GM18873 (cell line): ENCODE measurements around the gene ZNF366.

Source experiments
- ATAC-seq: cut with Tn5 transposase; IDR thresholded peaks from one replicate; pipeline ENCODE4 v1.9.1; 2021; ENCODE audit warnings: mild to moderate bottlenecking, moderate library complexity, moderate number of reproducible peaks; ENCODE audit not compliant: unreplicated experiment, low FRiP score

The ZNF366 gene, protein sequence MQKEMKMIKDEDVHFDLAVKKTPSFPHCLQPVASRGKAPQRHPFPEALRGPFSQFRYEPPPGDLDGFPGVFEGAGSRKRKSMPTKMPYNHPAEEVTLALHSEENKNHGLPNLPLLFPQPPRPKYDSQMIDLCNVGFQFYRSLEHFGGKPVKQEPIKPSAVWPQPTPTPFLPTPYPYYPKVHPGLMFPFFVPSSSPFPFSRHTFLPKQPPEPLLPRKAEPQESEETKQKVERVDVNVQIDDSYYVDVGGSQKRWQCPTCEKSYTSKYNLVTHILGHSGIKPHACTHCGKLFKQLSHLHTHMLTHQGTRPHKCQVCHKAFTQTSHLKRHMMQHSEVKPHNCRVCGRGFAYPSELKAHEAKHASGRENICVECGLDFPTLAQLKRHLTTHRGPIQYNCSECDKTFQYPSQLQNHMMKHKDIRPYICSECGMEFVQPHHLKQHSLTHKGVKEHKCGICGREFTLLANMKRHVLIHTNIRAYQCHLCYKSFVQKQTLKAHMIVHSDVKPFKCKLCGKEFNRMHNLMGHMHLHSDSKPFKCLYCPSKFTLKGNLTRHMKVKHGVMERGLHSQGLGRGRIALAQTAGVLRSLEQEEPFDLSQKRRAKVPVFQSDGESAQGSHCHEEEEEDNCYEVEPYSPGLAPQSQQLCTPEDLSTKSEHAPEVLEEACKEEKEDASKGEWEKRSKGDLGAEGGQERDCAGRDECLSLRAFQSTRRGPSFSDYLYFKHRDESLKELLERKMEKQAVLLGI

DNA sequence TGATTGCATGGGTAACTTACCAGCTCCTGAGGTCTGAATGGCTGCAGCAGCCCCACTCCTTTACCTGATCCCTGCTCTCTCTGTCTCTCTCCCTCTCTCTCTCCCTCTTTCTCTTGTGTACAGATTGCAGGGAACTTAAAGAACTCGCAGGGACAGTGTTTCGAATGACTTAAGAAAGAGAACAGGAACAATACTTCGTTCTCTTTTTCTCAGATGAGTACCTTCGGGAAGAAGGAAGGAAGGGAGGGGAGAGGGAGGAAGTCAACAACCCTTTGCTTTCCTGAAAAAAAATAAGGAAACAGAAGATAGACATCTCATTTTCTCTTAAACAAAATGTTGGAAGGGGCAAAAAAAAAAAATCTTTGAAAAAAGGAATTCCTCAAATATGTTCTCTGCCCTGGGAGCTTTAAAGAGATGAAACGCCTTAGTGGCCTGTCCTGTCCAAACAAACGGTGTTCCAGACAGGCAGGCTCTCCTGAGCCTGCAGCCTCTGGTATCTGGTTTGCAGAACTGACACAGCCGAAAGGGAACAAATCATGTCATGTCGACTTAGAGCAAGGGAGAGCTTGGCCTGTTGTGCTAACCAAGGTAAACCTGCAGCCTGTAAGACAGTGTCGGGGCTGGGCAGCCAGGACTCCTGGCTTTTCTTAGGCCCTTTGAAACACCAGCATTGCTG lies at the start of gene ZNF366:
Gene ZNF366 (minus strand): TSS at position 180 of the 676 bp plus-strand sequence. CDS start 45,914 bp downstream, outside the sequence.
- no peak for ATAC-seq

DNA sequence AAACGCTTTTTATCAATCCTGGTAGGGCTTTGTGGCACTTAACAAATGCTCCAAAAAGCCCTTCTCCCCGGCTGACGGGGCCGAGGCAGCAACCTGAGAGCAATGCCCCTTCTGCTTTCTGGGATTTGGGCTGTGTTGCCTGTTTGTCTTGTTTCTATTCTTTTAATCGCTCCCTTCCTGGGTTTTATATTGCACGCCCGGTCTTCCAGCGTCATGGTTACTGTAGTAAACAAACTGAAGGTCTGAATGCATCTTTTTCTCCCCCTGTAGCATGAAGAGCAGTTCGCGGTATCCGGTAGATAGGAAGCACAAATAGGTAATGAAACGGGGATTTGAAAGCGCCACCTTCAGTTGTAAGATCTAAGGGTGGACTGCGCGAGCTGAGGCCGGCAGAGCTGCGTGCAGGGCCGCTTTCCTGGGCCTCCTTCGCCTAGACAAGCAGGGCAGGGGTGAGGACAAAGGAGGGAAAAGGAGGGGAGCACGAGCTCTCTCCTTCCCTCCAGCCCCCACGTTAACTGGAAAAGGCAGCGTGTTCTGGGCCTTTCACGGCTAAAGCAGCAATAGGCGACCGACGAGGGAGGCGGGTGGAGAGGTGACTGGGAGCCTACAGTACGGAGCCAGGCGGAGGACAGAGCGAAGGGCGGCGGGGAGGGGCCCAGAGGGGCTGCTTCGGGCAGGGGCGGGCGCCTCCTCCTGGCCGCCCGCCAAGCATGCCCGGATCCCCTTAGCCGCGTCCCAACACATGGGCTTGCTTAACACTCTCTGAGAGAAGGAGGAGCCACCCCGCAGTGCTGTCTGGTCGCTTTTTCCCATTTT lies 49.3 kb upstream of the ZNF366 start:
- ATAC-seq, result peak; percentile 64

DNA sequence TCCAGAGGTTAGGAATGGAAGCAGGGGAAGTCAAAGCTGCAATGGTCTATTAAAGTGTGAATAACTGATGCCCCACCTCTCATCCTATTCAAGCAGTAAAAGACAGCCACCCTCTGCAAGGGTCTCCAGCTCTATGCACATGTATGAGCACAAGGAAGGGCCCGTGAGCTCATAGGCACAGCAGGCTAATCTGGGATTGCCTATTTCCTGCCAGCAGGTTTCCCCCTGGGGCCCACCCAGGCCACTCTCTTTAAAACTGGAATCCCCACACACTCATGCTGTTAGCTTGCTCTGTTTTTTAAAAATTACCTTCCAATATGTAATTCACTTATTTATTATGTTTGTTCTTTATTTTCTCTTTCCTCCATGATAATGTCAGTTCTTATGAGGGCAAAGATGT lies 48.7 kb upstream of the ZNF366 start:
- no peak for ATAC-seq

DNA sequence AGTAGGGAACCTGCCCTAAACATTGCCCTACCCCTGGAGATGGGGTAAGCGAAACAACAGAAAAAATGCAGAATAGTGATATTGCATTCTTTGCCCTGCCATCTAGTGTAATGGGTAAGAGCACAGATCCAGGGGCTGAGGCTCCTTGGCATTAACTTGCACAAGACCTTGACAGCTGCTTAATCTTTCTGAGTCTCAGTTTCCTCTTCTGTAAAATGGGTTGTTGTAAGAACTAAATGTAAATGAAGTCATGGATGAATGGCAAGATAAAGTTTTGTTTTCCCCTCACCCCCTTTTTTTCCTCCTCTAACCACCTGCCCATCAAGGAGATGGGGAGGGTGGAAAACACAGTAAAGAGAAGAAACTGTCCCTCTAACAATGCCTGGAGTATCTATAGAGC lies 47.7 kb upstream of the ZNF366 start:
- no peak for ATAC-seq

DNA sequence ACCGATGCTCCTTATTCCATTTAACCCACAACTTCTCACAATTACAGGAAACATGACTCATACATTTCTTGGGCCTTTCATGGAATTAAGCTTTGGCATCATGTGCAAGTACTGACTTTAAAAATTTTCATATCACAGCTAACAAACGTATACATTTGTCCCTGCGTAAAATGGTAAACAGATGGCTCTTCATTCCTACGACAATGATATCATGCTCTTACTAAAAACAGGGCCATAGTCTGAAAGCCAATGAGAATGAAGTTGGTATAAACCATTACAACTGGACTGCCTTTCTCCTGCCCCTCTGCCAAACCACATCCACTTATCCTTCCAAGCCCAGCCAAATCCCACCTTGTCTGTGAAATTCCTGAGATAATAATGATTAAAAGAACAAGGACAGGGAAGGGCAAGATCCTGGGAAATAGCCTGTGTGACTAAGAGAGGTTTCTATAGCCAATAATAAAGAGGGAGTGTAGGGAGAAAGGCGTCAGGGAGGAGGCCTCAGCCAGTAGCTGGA lies 44.9 kb upstream of the ZNF366 start:
- no peak for ATAC-seq

DNA sequence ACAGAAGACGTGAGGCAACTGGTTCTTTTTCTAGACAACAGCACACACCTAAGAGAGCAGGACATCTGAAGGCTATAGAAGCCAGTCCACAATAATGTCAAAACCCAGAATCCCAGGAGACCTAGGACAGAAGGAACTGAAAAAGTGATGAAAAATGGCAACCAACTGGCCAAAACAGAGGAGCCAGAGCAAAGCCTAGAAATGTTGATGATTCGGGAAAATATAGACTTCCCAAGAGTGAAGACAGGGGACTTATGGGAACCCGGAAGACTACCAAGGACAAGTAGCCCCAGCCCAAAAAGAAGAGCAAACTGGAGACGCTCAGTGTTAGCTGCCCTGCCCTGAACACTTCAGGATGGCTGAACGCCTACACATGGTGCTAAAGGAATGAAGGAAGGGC lies 43.4 kb upstream of the ZNF366 start:
- no peak for ATAC-seq

DNA sequence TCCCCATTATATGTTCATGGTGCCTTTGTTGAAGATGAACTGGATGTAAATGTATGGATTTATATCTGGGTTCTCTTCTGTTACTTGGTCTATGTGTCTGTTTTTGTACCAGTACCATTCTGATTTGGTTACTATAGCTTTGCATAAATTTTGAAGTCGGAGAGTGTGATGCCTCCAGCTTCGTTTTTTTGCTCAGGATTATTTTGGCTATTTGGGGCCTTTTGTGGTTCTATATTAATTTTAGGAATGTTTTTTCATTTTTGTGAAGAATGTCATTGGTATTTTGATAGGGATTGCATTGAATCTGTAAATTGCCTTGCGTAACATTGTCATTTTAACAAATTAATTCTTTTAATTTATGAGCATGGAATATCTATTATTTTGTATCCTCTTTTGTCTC lies 36.6 kb upstream of the ZNF366 start:
- ATAC-seq, result no peak

DNA sequence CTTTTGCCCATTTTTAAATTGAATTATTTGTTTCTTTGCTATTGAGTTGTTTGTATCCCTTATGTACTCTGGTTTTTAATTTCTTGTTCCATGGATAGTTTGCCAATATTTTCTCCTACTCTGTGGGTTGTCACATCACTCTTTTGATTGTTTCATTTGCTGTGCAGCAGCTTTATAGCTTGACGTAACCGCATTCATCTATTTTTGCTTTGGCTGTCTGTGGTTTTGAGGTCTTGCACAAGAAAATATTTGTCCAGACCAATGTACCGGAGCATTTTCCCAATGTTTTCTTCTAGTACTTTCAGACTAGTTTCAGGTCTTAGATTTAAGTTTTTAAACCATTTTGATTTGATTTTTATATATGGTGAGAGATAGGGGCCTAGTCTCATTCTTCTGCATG lies 36.2 kb upstream of the ZNF366 start:
- no peak for ATAC-seq

DNA sequence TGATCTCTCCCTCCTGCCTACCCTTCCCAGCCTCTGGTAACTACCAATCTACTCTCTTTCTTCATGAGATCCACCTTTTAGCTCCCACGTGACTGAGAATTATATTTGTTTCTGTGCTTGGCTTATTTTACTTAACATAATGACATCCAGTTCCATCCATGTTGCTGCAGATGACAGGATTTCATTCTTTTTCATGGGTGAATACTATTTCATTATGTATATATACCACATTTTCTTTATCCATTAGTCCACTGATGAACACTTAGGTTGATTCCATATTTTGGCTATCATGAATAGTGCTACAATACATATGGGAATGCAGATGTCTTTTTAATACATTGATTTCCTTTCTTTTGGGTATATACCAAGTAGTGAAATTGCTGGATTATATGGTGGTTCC lies 35.5 kb upstream of the ZNF366 start:
- no peak for ATAC-seq

DNA sequence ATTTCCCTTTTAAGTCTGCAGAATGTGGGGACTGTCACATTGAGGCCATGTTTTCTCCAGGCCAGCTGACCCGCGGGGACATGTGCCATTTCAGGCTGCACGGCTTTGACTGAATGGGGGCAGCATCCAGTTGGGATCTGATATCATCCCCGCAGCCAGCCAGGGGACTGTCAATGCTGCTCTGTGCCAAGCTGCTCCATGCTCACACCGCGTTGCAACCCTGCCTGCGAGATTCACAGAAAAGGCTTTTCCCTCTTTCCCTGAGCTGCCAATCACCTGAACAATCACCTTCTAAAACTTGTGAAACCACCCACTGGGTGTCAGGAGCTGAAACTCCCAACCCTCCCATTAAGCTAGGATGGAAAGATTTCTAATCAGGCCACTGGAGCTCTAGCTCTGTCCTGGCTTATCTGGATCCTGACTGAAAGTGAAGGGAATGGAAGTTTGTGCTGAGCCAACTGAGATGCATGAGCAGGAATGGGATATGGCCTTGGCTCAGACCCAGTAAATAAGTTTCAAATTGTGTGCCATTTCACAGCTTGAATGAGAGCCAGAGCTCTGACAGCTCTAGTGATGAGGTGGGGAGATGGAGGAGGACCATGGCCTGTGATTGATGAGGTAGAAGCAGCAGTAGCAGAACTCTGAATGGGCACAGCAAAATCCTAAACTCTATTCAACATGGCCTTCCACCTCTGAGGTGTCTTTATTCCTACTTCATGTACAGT lies 34.5 kb upstream of the ZNF366 start:
- ATAC-seq, result no peak

DNA sequence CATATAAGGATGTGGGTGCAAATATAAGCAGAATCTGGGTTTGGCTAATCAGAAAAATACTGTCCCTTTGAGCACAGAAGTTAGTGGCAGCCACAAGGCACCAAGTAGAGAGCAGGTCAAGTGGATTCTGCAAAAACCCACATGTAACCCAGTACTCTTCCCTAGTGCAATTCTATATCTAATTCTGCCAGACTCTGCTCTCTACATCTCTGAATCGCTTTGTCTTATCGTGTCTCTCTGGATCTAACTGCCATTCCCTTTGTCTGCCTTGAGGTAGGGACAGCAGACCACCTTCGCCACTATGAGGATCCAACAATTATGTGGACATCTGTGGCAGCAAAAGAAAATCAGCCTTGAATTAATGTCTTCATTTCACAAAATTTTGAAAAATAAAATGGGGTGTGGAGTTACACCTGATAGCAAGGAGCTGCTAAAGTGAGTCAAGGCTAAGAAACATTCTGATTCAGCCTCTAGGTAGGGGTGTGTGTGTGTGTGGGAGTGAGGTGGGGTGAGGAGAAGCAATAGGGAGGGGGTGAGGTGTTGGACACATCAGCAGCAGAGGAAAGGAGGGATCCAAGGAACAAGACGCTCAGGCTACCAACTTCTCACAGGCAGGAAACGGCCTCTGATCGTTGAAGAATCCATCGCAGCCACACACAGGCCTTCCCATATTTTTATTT lies 33.7 kb upstream of the ZNF366 start:
- ATAC-seq, result no peak

DNA sequence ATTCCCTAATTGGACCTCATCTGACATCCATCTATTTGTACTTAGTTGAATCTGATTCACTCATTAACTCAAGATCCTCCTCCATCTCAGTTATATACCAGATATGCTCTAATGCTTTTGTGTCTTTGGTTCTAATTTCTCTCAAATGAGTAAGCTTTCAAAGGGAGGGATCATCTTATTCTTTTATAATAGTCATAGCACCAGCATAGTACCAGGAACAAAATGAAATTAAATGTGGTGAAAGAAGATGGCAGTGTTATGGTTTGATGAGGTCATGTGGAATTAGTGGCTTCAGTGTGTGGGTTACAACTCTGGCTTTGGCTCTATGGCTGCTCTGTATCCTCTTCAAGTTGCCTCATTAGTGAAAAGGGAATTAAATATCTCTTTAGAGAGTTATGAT lies 32.5 kb upstream of the ZNF366 start:
- no peak for ATAC-seq

DNA sequence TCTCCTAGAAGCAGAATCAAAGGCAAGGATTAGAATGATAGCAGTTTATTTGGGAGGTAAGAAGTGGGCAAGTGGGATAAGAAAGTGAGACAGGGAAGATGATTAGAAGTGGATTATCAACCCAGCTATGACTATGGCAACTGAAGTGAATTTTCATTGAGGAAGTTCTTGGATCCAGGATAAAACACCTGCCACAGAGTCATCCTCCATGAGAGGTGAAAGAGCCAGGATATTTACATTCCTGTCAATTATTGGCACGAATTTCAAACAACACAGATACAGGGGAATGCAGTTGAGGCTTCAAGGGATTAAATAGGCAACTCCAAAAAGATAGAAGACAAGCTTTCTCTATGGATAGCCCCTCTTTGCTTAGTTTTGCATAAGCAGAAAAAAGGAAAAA lies 31.8 kb upstream of the ZNF366 start:
- ATAC-seq, result no peak

DNA sequence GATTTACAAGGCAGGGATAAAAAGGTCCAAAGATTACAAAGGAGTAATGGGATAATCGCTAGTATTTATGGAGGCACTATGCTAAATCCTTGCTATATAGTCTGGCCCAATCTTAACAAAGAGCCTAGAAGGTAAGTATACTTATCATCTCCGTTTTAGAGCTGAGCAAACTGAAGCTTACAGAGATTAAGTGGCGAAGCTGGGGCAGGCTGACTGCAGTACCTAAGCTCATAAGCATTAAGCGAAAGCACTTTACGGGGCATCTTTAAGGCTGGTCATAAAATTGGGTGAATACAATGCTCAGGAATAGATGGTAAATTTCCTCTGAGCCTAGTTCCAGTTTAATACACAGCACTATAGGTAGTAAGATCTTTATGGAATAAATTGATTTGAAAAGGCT lies 30.0 kb upstream of the ZNF366 start:
- no peak for ATAC-seq

DNA sequence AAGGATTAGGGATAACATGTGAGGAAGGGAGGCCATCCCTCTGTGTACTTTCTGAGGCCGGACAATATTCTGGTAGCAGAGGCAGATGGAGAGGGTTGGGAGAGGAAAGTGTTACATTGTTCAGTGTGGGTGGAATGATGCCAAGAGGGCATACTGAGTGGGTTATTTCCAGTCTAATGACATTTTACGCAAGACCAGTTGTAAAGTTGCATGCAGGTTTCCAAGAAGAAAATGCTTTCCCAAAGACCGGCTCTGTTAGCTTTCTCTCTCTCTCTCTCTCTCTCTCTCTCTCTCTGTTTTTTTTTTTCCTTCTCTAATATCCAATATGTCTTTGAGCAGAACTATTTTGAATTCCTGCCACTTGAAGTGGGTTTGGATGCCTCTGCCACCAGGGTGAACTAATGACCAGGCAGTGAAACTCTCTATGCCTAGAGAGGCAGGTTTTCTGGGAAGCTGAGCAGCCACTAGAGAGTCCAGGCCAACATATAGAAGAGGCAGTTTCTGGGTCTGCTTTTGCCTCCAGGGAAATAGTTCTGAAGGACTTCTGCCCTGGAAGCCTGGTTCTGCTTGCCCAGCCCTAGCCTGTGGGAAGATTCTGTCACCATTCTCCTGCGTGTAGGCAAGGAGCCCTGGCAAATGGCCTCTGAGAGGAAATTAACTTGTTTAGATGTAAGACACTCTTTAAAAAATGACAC lies 24.4 kb upstream of the ZNF366 start:
- ATAC-seq, result no peak

DNA sequence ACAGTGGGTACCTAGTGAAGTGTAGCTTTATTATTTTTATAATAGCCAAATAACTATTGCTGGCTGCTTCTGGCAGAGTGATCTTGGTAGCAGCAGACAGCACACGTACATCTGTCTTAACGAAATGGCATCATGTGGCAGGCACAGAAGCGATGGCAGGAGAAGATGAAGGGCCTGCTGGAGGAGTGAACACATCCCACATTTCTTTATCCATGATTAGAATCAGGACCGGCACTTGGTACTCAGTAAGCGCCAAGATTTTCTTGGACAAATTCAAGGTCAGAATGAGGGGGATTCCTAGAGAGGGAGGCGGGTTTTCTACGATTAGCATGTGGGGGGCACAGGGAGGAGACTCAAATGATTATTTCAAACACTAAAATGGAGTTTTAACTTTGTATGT lies 23.0 kb upstream of the ZNF366 start:
- no peak for ATAC-seq

DNA sequence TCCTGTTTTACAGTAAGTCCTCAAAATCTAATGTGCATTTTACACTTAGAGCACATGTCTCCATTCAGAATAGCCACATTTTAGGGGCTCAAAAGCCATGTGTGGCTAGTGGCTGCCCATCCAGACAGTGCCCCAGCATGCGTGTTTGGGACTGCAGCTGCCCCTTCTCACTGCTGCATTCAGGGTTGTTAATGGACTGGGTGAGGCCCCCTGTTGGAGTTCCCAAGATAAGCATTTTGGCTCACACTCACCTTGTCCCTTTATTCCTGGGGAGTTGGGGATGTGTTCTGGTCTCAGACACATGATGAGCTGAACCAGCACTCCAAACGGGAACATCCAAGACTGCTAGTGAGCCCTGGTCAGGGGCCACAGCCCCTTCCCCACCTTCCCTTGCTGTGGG lies 22.2 kb upstream of the ZNF366 start:
- no peak for ATAC-seq

DNA sequence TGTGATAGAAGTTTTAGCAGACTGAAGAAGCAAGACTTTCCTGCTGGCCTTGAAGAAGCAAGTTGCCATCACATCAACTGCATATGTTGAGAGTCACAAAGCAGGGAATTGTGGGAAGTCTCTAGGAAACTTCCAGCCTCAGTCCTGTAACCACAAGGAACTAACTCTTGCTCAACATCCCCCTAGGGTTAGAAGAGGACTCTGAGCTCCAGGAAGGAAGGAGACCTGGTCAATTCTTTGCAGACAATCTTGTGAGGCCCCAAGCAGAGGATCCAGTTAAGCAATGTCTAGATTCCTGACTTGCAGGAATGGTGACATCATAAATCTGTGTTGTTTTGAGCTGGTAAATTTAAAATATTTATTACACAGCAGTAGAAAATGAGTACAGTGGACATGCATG lies 18.6 kb upstream of the ZNF366 start:
- no peak for ATAC-seq
